GM18507 (cell line): ENCODE results near the gene SUPT4H1.

Source experiments
- DNase-seq: peaks from one replicate; pipeline ENCODE4 v3.0.0; 2011; ENCODE audit warnings: low read depth; ENCODE audit not compliant: insufficient read length; ENCODE audit errors: extremely low spot score
- FAIRE-seq: peaks from 2 replicates; lab custom pipeline; 2011; peaks lifted over from hg19 to GRCh38; lab: Jason Lieb, UNC

SUPT4H1 gene

GRCh38 chr17:58365185-58365979 is 13.4 kb upstream of the SUPT4H1 start:
- FAIRE-seq: no peak
- no peak for DNase-seq

GRCh38 chr17:58364270-58364942 is 12.4 kb upstream of the SUPT4H1 start:
- DNase-seq: no peak

GRCh38 chr17:58363457-58364185 is 11.6 kb upstream of the SUPT4H1 start:
- DNase-seq (no peak), FAIRE-seq (no peak)

More at GRCh38 chr17:58364270-58364942, 12.4 kb upstream of the SUPT4H1 start:
- FAIRE-seq: no peak

GRCh38 chr17:58362368-58363014 is 10.5 kb upstream of the SUPT4H1 start:
- FAIRE-seq (no peak), DNase-seq (no peak)

GRCh38 chr17:58360296-58361063 is 8.5 kb upstream of the SUPT4H1 start:
- no peak for FAIRE-seq

GRCh38 chr17:58358408-58359172 is 6.6 kb upstream of the SUPT4H1 start:
- DNase-seq (no peak), FAIRE-seq (no peak)

More at GRCh38 chr17:58360296-58361063, 8.5 kb upstream of the SUPT4H1 start:
- DNase-seq: no peak

GRCh38 chr17:58357312-58358297 is 5.6 kb upstream of the SUPT4H1 start:
- DNase-seq (no peak), FAIRE-seq (no peak)

GRCh38 chr17:58356231-58356630 is 4.2 kb upstream of the SUPT4H1 start:
- FAIRE-seq (no peak), DNase-seq (no peak)

GRCh38 chr17:58354541-58355216 is 2.7 kb upstream of the SUPT4H1 start:
- DNase-seq (no peak), FAIRE-seq (no peak)

GRCh38 chr17:58353389-58353825 is 1.4 kb upstream of the SUPT4H1 start:
- DNase-seq (no peak), FAIRE-seq (no peak)

GRCh38 chr17:58352596-58353388 is 791 bp upstream of the SUPT4H1 start:
- no peak for DNase-seq
- no peak for FAIRE-seq

GRCh38 chr17:58351182-58351581 is 819 bp downstream of the SUPT4H1 start:
- FAIRE-seq (no peak), DNase-seq (no peak)

- no peak for FAIRE-seq
- no peak for DNase-seq
These were observed 4.0 kb downstream of the SUPT4H1 start for GRCh38 chr17:58348038-58348437.

GRCh38 chr17:58345500-58345899 is 6.5 kb downstream of the SUPT4H1 start:
- no peak for FAIRE-seq

GRCh38 chr17:58344791-58345157 is 7.2 kb downstream of the SUPT4H1 start:
- FAIRE-seq: no peak
- no peak for DNase-seq

More at GRCh38 chr17:58345500-58345899, 6.5 kb downstream of the SUPT4H1 start:
- no peak for DNase-seq
